HepG2 (cell line): ENCODE data around the gene ZCCHC7. TPM values are rescaled to one million over a fixed set of nuclear protein-coding genes. Genes with fewer than 3 reads are reported as not detected.

Experiments used
- ARHGAP35 ChIP-seq: sonication (generic); formaldehyde crosslinking; IDR thresholded peaks from 2 replicates; pipeline ENCODE4 v1.9.0; 2022; ENCODE audit warnings: mild to moderate bottlenecking, inconsistent platforms, moderate library complexity, missing genetic modification reagents, borderline replicate concordance
- ELF3 ChIP-seq: IDR thresholded peaks from 2 replicates; pipeline ENCODE4 v1.6.1; 2016; ENCODE audit warnings: missing genetic modification reagents, missing compliant biosample characterization
- FOXA1 ChIP-seq, 2 experiments: fragments of 450-650 bp in 1 of 2; sonication (generic) in 1 of 2; formaldehyde crosslinking in 1 of 2; IDR thresholded peaks; 2 replicates each; pipeline versions ENCODE4 v1.4.0 to v1.6.1; 2016 to 2020; ENCODE audit warnings: missing genetic modification reagents in 1 of 2
- MIER3 ChIP-seq: IDR thresholded peaks from 2 replicates; pipeline ENCODE4 v1.6.1; 2016; ENCODE audit warnings: missing compliant biosample characterization, borderline replicate concordance
- POLR2A ChIP-seq, 2 experiments: IDR thresholded peaks; 2 replicates each; pipeline ENCODE4 v1.6.1; 2011; ENCODE audit warnings: low read depth in 2 of 2, low read length in 2 of 2, mild to moderate bottlenecking in 1 of 2, moderate library complexity in 1 of 2; ENCODE audit not compliant: insufficient read depth in 1 of 2
- POLR2AphosphoS2 ChIP-seq: IDR thresholded peaks from 2 replicates; pipeline ENCODE4 v1.6.1; 2011; ENCODE audit warnings: low read depth, low read length, improper control_type of control experiment
- PTBP1 ChIP-seq: fragments of 200-400 bp; formaldehyde crosslinking; IDR thresholded peaks from 2 replicates; pipeline ENCODE4 v1.6.1; 2018; ENCODE audit warnings: low read length, low read depth; ENCODE audit not compliant: poor library complexity, severe bottlenecking
- SMC3 ChIP-seq: IDR thresholded peaks from 2 replicates; pipeline ENCODE4 v1.6.1; 2011; ENCODE audit warnings: low read length, improper control_type of control experiment
- ZFP36L1 ChIP-seq: sonication (generic); formaldehyde crosslinking; IDR thresholded peaks from 2 replicates; pipeline ENCODE4 v1.8.0; 2022; ENCODE audit warnings: mild to moderate bottlenecking, missing genetic modification reagents, moderate library complexity
- ZNF121 ChIP-seq: sonication (generic); formaldehyde crosslinking; IDR thresholded peaks from 2 replicates; pipeline ENCODE4 v1.5.0; 2020; ENCODE audit warnings: mild to moderate bottlenecking, missing genetic modification reagents
- ZNF180 ChIP-seq: sonication (generic); formaldehyde crosslinking; IDR thresholded peaks from 2 replicates; pipeline ENCODE4 v1.4.0; 2020; ENCODE audit warnings: low read depth, missing genetic modification reagents, borderline replicate concordance
- ZNF205 ChIP-seq: IDR thresholded peaks from 2 replicates; pipeline ENCODE4 v1.6.1; 2018; ENCODE audit warnings: missing biosample characterization, missing genetic modification reagents
- ZNF251 ChIP-seq: sonication (generic); formaldehyde crosslinking; IDR thresholded peaks from 2 replicates; pipeline ENCODE4 v1.9.0; 2021; ENCODE audit warnings: mild to moderate bottlenecking, missing genetic modification reagents
- ZNF263 ChIP-seq: sonication (generic); formaldehyde crosslinking; IDR thresholded peaks from 2 replicates; pipeline ENCODE4 v1.4.0; 2020; ENCODE audit warnings: missing genetic modification reagents
- ZNF326 ChIP-seq: sonication (generic); formaldehyde crosslinking; IDR thresholded peaks from 2 replicates; pipeline ENCODE4 v1.4.0; 2020; ENCODE audit warnings: missing genetic modification reagents, borderline replicate concordance
- ZNF709 ChIP-seq: sonication (generic); formaldehyde crosslinking; IDR thresholded peaks from 2 replicates; pipeline ENCODE4 v1.5.0; 2020; ENCODE audit warnings: mild to moderate bottlenecking, missing genetic modification reagents
- ZNF878 ChIP-seq: sonication (generic); formaldehyde crosslinking; IDR thresholded peaks from 2 replicates; pipeline ENCODE4 v1.8.1; 2023; ENCODE audit warnings: mild to moderate bottlenecking, missing genetic modification reagents, moderate library complexity
- polyA plus RNA-seq, 8 experiments: library from polyadenylated mRNA; depleted of rRNA in 3 of 8; stranded (reverse) in 7 of 8; unstranded in 1 of 8; fragments of >200 nt; fragmentation: Illumina TruSeq in 4 of 8; extraction: Trizol in 4 of 8; gene quantifications; 2 replicates each; pipeline versions ENCODE4 v1.2.1 to v1.2.3, GENCODE V29; 2011 to 2016; ENCODE audit warnings: low read depth in 4 of 8, missing spikeins in 1 of 8, mixed read lengths in 1 of 8; ENCODE audit not compliant: insufficient read depth in 1 of 8
- total RNA-seq, 5 experiments: library from RNA; depleted of rRNA; stranded (reverse); fragments of >200 nt; fragmentation: Illumina TruSeq; extraction: Trizol; gene quantifications; 2 replicates each; pipeline ENCODE4 v1.2.3, GENCODE V29; 2016; ENCODE audit warnings: low read depth in 1 of 5
- TF ChIP-seq, protein P1 (sequence below): sonication (generic); formaldehyde crosslinking; IDR thresholded peaks from 2 replicates; pipeline ENCODE4 v1.5.0; 2020; ENCODE audit warnings: missing genetic modification reagents
- TF ChIP-seq, protein P2 (sequence below): IDR thresholded peaks from 2 replicates; pipeline ENCODE4 v1.6.1; 2016; ENCODE audit warnings: mild to moderate bottlenecking, missing biosample characterization, missing genetic modification reagents
- TF ChIP-seq, protein P3 (sequence below): sonication (generic); formaldehyde crosslinking; IDR thresholded peaks from 2 replicates; pipeline ENCODE4 v1.8.1; 2022; ENCODE audit warnings: mild to moderate bottlenecking, missing genetic modification reagents
- TF ChIP-seq, protein P4 (sequence below): sonication (generic); formaldehyde crosslinking; IDR thresholded peaks from 2 replicates; pipeline ENCODE4 v1.8.0; 2022; ENCODE audit warnings: missing genetic modification reagents, mild to moderate bottlenecking, borderline replicate concordance
- TF ChIP-seq, protein P5 (sequence below): sonication (generic); formaldehyde crosslinking; conservative IDR thresholded peaks from 2 replicates; pipeline ENCODE4 v1.4.0; 2020; ENCODE audit warnings: missing genetic modification reagents

The ZCCHC7 gene
- total and polyA plus RNA-seq, 2 of the 13 experiments (the other 11 are each of a cell fraction or from before 2014, with no cell fraction given): 13.6 to 19.3 TPM

DNA sequence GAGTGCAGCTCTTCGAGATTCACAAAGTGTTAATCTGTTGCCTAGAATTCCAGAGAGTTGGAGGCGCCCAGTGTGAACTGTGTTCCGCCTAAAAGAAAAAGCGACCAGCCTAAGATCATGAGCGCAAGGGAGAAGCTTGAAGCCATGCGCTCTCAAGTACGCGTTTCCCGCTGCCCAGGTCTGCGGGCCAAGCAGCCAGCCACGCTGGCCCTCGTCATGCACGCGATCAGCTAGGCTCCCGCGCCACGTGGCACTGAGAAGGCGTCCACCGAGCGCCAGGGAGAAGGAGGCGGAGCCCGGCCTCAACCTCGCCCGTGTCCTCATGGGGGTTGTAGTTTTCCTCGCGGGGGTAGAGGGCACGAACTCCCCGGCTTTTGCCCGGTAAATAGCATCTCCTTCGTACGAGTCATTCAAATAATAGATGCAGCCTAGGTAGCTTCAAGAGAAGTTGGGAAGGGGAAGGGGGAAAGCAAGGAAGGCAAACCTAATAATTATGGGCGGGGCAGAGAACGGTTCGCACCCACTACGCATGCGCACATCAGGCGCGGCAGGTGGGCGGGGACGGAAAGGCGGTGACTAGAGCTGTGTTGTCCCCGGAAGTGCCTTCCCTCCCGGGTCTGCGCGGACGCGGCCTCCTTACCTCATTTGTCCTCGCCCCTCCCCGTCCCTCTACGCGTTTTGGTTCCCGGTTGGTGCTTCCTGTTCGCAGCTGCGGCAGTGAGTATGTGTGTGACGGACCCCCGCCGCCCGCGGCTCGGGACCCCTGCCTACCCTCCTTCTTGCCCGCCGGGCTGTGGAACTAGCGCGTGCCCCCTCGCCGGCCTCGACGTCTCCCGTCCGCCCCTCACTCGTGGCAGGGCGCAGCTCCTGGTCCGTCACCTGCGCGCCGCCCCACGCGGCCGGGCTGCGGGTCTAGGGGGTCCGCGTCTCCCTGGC is at the start of gene ZCCHC7 (continued):
- TF ChIP-seq ZNF263 (CRISPR knock-in tag) (peak; percentile 81; the same call in 1 of the 2 replicates), PTBP1 (no peak), POLR2AphosphoS2 (no peak), ARHGAP35 (peak; percentile 97), MIER3 (CRISPR knock-in tag) (0 out of 2 replicates have a peak, but pooled peaks have one; percentile 16), ZNF121 (no peak), ZNF205 (CRISPR knock-in tag) (peak; percentile 77; the same call in 1 of the 2 replicates), POLR2A (IDR thresholded peaks at IDR 0.05; ENCODE audit: insufficient read depth in 1 of 2, low read depth in 2 of 2, low read length in 2 of 2) (peak; percentile 88 to 91), SMC3 (no peak), ZNF251 (CRISPR knock-in tag) (0 out of 2 replicates have a peak, but pooled peaks have one; percentile 64), ZNF709 (CRISPR knock-in tag) (peak; percentile 51), ZNF180 (CRISPR knock-in tag) (peak; percentile 91; the same call in 1 of the 2 replicates), ZFP36L1 (peak; percentile 43; the same call in 1 of the 2 replicates), FOXA1 (IDR thresholded peaks at IDR 0.05) (no peak), FOXA1 (CRISPR knock-in tag; IDR thresholded peaks at IDR 0.05) (0 out of 2 replicates have a peak, but pooled peaks have one; percentile 28), ZNF326 (CRISPR knock-in tag) (no peak), ZNF878 (CRISPR knock-in tag) (peak; percentile 78; the same call in 1 of the 2 replicates), ELF3 (peak; percentile 27; the same call in 1 of the 2 replicates)
- TF ChIP-seq, protein P1, sequence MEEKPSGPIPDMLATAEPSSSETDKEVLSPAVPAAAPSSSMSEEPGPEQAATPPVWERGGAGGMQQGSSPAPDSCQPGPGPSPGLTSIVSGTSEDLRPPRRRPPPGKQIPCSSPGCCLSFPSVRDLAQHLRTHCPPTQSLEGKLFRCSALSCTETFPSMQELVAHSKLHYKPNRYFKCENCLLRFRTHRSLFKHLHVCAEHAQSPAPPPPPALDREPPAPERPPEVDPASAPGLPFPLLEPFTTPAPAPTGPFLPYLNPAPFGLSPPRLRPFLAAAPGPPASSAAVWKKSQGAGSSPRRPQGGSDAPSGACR (CRISPR knock-in tag): 0 out of 2 replicates have a peak, but pooled peaks have one; percentile 39
- TF ChIP-seq, protein P2, sequence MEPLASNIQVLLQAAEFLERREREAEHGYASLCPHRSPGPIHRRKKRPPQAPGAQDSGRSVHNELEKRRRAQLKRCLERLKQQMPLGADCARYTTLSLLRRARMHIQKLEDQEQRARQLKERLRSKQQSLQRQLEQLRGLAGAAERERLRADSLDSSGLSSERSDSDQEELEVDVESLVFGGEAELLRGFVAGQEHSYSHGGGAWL (CRISPR knock-in tag): peak; percentile 96
- TF ChIP-seq, protein P3, sequence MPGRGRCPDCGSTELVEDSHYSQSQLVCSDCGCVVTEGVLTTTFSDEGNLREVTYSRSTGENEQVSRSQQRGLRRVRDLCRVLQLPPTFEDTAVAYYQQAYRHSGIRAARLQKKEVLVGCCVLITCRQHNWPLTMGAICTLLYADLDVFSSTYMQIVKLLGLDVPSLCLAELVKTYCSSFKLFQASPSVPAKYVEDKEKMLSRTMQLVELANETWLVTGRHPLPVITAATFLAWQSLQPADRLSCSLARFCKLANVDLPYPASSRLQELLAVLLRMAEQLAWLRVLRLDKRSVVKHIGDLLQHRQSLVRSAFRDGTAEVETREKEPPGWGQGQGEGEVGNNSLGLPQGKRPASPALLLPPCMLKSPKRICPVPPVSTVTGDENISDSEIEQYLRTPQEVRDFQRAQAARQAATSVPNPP (CRISPR knock-in tag): peak; percentile 82
- TF ChIP-seq, protein P4, sequence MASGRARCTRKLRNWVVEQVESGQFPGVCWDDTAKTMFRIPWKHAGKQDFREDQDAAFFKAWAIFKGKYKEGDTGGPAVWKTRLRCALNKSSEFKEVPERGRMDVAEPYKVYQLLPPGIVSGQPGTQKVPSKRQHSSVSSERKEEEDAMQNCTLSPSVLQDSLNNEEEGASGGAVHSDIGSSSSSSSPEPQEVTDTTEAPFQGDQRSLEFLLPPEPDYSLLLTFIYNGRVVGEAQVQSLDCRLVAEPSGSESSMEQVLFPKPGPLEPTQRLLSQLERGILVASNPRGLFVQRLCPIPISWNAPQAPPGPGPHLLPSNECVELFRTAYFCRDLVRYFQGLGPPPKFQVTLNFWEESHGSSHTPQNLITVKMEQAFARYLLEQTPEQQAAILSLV (CRISPR knock-in tag): peak; percentile 90
- TF ChIP-seq, protein P5, sequence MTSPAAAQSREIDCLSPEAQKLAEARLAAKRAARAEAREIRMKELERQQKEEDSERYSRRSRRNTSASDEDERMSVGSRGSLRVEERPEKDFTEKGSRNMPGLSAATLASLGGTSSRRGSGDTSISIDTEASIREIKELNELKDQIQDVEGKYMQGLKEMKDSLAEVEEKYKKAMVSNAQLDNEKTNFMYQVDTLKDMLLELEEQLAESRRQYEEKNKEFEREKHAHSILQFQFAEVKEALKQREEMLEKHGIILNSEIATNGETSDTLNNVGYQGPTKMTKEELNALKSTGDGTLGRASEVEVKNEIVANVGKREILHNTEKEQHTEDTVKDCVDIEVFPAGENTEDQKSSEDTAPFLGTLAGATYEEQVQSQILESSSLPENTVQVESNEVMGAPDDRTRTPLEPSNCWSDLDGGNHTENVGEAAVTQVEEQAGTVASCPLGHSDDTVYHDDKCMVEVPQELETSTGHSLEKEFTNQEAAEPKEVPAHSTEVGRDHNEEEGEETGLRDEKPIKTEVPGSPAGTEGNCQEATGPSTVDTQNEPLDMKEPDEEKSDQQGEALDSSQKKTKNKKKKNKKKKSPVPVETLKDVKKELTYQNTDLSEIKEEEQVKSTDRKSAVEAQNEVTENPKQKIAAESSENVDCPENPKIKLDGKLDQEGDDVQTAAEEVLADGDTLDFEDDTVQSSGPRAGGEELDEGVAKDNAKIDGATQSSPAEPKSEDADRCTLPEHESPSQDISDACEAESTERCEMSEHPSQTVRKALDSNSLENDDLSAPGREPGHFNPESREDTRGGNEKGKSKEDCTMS: peak; percentile 76; the same call in 1 of the 2 replicates
